ENCODE measurements around the gene ELP2. TPM values are rescaled to one million over a fixed set of nuclear protein-coding genes. Genes with fewer than 3 reads are reported as not detected.

The ELP2 gene
- total RNA-seq, 1 donor from 2014 or later: 9.7 TPM

DNA sequence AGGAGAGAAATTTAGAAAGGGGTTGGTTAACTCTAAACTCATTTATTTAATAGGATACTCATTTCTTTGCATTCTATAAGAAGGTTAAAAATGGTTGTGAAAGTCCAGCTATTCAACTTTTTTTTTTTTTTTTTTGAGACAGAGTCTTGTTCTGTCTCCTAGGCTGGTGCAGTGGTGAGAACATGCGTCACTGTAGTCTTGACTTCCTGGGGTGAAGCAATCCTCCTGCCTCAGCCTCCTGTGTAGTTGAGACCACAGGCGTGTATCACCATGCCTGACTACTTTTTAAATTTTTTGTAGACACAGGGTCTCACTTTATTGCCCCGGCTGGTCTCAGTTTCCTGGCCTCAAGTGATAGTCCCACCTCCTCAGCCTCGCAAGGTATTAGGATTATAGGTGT, 11.9 kb downstream of the ELP2 start:
- no peak for TF ChIP-seq CTCF (IDR thresholded peaks at IDR 0.05)

DNA sequence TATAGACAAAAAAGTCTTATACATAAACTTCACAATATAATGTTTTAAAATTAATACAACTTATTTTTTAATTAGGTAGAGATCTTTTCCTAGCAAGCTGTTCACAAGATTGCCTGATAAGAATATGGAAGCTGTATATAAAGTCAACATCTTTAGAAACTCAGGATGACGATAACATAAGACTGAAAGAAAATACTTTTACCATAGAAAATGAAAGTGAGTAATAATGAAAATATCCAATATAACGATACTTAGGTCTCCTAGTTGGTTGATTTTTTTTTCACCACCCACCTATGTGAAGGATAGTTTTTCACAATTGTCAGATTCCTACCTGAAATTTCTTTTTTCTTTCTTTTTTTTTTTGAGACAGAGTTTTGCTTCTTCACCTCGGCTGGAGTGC, 13.1 kb downstream of the ELP2 start:
- H3K4me1 ChIP-seq: no peaks in the 10 kb centered on the region
- no peak overlapping the region for H3K27ac ChIP-seq
- intact Hi-C loops (cut with DNase I): no loop called here
- no peaks in the 10 kb centered on the region for H3K9me3 ChIP-seq
- H3K4me3 ChIP-seq: no peak overlapping the region
- no peaks in the 10 kb centered on the region for H3K27me3 ChIP-seq
- TF ChIP-seq CTCF (IDR thresholded peaks at IDR 0.05): no peak
- no peak for DNase-seq (ENCODE audit: low spot score in 2 of 2)
- peaks cover 86 to 97% of the 10 kb centered on the region in 2 donors for H3K36me3 ChIP-seq

More for the DNA sequence above, 11.9 kb downstream of the ELP2 start:
- Histone ChIP-seq H3K27me3 (no peaks in the 10 kb centered on the region), H3K9me3 (no peaks in the 10 kb centered on the region), H3K4me1 (no peaks in the 10 kb centered on the region), H3K4me3 (no peak overlapping the region), H3K27ac (no peak overlapping the region), H3K36me3 (peaks cover 81 to 97% of the 10 kb centered on the region in 2 donors)
- intact Hi-C loops (cut with DNase I): no loop called here
- DNase-seq (ENCODE audit: low spot score in 2 of 2): no peak

DNA sequence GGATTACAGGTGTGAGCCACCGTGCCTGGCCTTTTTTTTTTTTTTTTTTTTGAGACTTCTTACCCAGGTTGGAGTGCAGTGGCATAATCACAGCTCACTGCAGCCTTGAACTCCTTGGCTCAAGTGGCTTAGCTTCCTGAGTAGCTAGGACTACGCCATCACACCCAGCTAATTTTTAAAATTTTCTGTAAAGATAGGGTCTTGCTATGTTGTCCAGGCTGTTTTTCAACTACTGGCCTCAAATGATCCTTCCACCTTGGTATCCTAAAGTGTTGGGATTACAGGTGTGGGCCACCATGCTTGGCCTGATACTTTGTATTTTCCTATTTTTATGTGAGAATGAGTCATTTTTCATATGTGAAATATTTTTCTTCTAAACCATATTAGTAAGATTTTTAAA, 13.7 kb downstream of the ELP2 start:
- no peak for TF ChIP-seq CTCF (IDR thresholded peaks at IDR 0.05)
- no peaks in the 10 kb centered on the region for H3K27me3 ChIP-seq
- no peak overlapping the region for H3K27ac ChIP-seq
- intact Hi-C loops (cut with DNase I): no loop called here
- H3K36me3 ChIP-seq: peaks cover 86 to 97% of the 10 kb centered on the region in 2 donors
- no peak for DNase-seq (ENCODE audit: low spot score in 2 of 2)
- no peak overlapping the region for H3K4me3 ChIP-seq
- no peaks in the 10 kb centered on the region for H3K9me3 ChIP-seq
- H3K4me1 ChIP-seq: no peaks in the 10 kb centered on the region

- Histone ChIP-seq H3K4me1 (no peaks in the 10 kb centered on the region), H3K9me3 (no peaks in the 10 kb centered on the region), H3K4me3 (no peak overlapping the region), H3K36me3 (peaks cover 63 to 85% of the 10 kb centered on the region in 2 donors), H3K27me3 (no peaks in the 10 kb centered on the region), H3K27ac (no peak overlapping the region)
- intact Hi-C loops (cut with DNase I): no loop called here
- TF ChIP-seq CTCF (IDR thresholded peaks at IDR 0.05): no peak
- DNase-seq (ENCODE audit: low spot score in 2 of 2): no peak
These were observed 20.0 kb downstream of the ELP2 start for GRCh38 chr18:36149514-36150289.

DNA sequence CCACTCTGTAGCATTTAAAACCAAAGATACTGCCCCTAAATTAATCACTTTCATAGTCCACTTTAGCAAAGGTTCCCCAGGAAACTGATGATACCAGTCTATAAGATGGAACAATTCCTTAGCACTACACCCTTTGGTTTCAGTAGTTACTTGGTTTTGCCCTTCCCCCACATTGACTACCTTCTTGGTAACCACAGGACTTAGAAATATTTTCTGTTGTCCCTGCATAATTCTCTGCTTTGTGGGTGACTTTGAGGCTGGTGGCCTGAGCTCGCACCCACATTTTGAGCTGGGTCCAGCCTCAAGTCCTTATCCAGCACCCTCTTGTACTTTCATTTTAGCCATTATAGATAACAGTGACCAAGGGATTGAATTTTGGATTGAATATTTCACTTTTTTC, 23.1 kb downstream of the ELP2 start:
- no peak for DNase-seq (ENCODE audit: low spot score in 2 of 2)
- H3K4me3 ChIP-seq: no peak overlapping the region
- no peak for TF ChIP-seq CTCF (IDR thresholded peaks at IDR 0.05)
- intact Hi-C loops (cut with DNase I): no loop called here
- no peak overlapping the region for H3K27ac ChIP-seq
- no peaks in the 10 kb centered on the region for H3K4me1 ChIP-seq
- H3K36me3 ChIP-seq: peaks cover 47 to 84% of the 10 kb centered on the region in 2 donors
- H3K27me3 ChIP-seq: no peaks in the 10 kb centered on the region
- H3K9me3 ChIP-seq: no peaks in the 10 kb centered on the region
